Esophagus squamous epithelium (tissue), 5 donors: Measurements from ENCODE around the gene ABAT. TPM values are rescaled to one million over a fixed set of nuclear protein-coding genes. Genes with fewer than 3 reads are reported as not detected.

Experiments
- DNase-seq: peaks from one replicate; lab custom pipeline; 2025; lab: John Stamatoyannopoulos, UW
- H3K27ac ChIP-seq, 4 donors: fragments of 200-600 bp; sonication (generic); one replicate each; pipeline ENCODE4 v1.5.1; 2016 to 2019; ENCODE audit warnings: mild to moderate bottlenecking in 1 of 4
- H3K27me3 ChIP-seq, 4 donors: fragments of 200-600 bp; sonication (generic); 1 replicate in 3 of 4; 2 replicates in 1 of 4; pipeline versions ENCODE4 v1.5.1 to v1.6.0; 2017 to 2021; ENCODE audit warnings: antibody characterized with exemption in 1 of 4
- H3K36me3 ChIP-seq, 3 donors: fragments of 200-600 bp; sonication (generic); one replicate each; pipeline ENCODE4 v1.5.1; 2016 to 2019
- H3K4me1 ChIP-seq, 3 donors: fragments of 200-600 bp; sonication (generic); one replicate each; pipeline ENCODE4 v1.5.1; 2017 to 2019
- H3K4me3 ChIP-seq, 4 donors: fragments of 200-600 bp; sonication (generic); 1 replicate in 3 of 4; 2 replicates in 1 of 4; pipeline ENCODE4 v1.5.1; 2016 to 2019; ENCODE audit warnings: mild to moderate bottlenecking in 2 of 4, moderate library complexity in 1 of 4
- H3K9me3 ChIP-seq, 3 donors: fragments of 200-600 bp; sonication (generic); one replicate each; pipeline ENCODE4 v1.5.1; 2016 to 2019
- POLR2A ChIP-seq, 4 donors: fragments of 450-650 bp; IDR thresholded peaks; one replicate each; pipeline ENCODE4 v1.6.1; 2017; ENCODE audit warnings: antibody characterized with exemption in 4 of 4, mild to moderate bottlenecking in 4 of 4, moderate library complexity in 3 of 4
- WGBS, 2 donors: methylation state at CpG; one replicate each; pipeline ENCODE4 v1.1.5; 2018; 5-methylcytosine and 5-hydroxymethylcytosine counted together
- intact Hi-C: fragments of 100-400 bp; cut with DNase I; formaldehyde crosslinking; loops from one replicate; pipeline ENCODE4 v1.15.0; 2022
- total RNA-seq, 4 donors: library from RNA; depleted of rRNA; stranded (reverse); fragments of >200 nt; gene quantifications; one replicate each; pipeline ENCODE4 v1.1.0, GENCODE V29; 2016
- TF ChIP-seq, protein P1 (sequence below), 6 experiments: fragments of 450-650 bp in 4 of 6; fragments of 200-600 bp in 2 of 6; sonication (generic) in 2 of 6; IDR thresholded peaks; one replicate each; pipeline ENCODE4 v1.5.1; 2016 to 2019; ENCODE audit warnings: antibody characterized with exemption in 6 of 6, mild to moderate bottlenecking in 4 of 6, moderate library complexity in 4 of 6
- donor health status: DM: yes; HTN: yes; CAD: no.

ABAT gene
- total RNA-seq, 4 donors from 2014 or later, result 2.9 to 14.5 (median 9.1) TPM

DNA sequence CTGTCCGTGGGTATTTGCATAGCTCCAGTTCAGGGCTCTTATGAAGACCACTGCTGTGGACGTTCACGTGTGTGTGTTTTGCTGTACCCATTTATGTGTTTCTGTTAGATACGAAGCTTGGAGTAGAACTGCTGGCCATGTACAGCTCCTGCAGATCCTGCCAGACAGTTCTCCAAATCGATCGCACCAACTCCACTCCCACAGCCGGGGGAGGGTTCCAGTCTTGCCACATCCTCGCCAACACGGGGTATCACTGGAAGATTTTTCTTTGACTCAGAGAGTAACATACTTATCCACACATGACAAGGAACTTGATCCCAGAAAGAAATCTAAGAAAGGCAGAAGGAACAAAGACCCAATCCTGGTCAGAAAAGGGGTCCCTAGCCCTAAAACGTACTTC is 85.6 kb downstream of the ABAT start:
- H3K36me3 ChIP-seq, result peaks cover 0 to 38% (median 0%) of the 10 kb centered on the region in 3 donors
- no peaks in the 10 kb centered on the region for H3K4me1 ChIP-seq
- H3K27ac ChIP-seq, result no peak overlapping the region
- intact Hi-C loops, result no loop called here
- H3K9me3 ChIP-seq, result no peaks in the 10 kb centered on the region
- WGBS, 2 donors, result 87 to 88% methylated on average over 9 to 10 of the region's 10 CpGs
- H3K27me3 ChIP-seq, result no peaks in the 10 kb centered on the region
- DNase-seq, result no peak
- no peak overlapping the region for H3K4me3 ChIP-seq
- TF ChIP-seq POLR2A (IDR thresholded peaks at IDR 0.05), result no peak
- TF ChIP-seq, protein P1, sequence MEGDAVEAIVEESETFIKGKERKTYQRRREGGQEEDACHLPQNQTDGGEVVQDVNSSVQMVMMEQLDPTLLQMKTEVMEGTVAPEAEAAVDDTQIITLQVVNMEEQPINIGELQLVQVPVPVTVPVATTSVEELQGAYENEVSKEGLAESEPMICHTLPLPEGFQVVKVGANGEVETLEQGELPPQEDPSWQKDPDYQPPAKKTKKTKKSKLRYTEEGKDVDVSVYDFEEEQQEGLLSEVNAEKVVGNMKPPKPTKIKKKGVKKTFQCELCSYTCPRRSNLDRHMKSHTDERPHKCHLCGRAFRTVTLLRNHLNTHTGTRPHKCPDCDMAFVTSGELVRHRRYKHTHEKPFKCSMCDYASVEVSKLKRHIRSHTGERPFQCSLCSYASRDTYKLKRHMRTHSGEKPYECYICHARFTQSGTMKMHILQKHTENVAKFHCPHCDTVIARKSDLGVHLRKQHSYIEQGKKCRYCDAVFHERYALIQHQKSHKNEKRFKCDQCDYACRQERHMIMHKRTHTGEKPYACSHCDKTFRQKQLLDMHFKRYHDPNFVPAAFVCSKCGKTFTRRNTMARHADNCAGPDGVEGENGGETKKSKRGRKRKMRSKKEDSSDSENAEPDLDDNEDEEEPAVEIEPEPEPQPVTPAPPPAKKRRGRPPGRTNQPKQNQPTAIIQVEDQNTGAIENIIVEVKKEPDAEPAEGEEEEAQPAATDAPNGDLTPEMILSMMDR (IDR thresholded peaks at IDR 0.05), result no peak

DNA sequence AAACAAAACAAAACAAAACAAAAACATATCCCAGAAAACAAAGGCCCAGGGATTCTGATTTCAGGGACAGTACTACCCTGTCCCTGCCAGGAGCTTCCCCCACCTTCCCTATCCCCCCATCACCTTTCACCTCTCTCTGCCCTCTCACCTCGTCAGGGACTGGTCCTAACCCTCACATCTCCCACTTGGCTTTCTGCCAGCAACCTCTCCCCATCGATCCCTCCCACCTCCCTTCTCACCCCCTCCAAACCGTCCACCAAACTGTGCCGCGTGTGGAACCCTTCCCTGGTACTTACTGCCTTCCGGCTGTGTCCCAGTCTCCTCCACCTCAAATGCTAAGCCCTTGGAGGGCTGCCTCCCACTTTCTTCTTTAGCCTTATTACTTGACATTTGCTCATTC is 86.7 kb downstream of the ABAT start:
- WGBS, 2 donors, result 75 to 82% methylated on average over 6 of the region's 6 CpGs
- Histone ChIP-seq H3K27me3 (no peaks in the 10 kb centered on the region), H3K4me3 (no peak overlapping the region), H3K4me1 (no peaks in the 10 kb centered on the region), H3K27ac (no peak overlapping the region), H3K9me3 (no peaks in the 10 kb centered on the region), H3K36me3 (peaks cover 0 to 47% (median 0%) of the 10 kb centered on the region in 3 donors)
- intact Hi-C loops, result no loop called here
- no peak for DNase-seq
- TF ChIP-seq, protein P1 (IDR thresholded peaks at IDR 0.05), result no peak
- TF ChIP-seq POLR2A (IDR thresholded peaks at IDR 0.05), result no peak

DNA sequence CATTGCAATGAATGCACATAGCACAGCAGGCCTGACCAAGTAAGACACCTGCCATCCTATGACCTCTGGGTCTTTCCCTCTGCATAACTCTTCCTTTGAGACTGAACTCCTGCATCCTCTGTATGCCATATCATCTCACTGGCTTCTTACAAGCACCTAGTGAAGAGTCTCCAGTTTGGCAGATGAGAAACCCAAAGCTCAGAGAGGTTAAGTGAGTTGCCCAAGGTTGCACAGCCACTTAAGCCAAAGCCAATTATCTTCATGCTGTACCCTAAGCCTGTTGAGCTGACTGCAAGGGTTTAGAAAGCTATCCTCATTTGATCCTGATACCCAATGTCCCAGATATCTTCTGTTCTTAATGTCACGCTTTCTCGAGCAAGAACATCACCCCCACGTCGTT is 87.8 kb downstream of the ABAT start:
- Histone ChIP-seq H3K27me3 (no peaks in the 10 kb centered on the region), H3K27ac (no peak overlapping the region), H3K4me1 (no peaks in the 10 kb centered on the region), H3K36me3 (peaks cover 0 to 54% (median 0%) of the 10 kb centered on the region in 3 donors), H3K9me3 (no peaks in the 10 kb centered on the region), H3K4me3 (no peak overlapping the region)
- WGBS, 2 donors, result 85 to 94% methylated on average over 4 of the region's 4 CpGs
- intact Hi-C loops, result no loop called here
- DNase-seq, result no peak
- TF ChIP-seq, protein P1 (IDR thresholded peaks at IDR 0.05), result no peak
- no peak for TF ChIP-seq POLR2A (IDR thresholded peaks at IDR 0.05)

DNA sequence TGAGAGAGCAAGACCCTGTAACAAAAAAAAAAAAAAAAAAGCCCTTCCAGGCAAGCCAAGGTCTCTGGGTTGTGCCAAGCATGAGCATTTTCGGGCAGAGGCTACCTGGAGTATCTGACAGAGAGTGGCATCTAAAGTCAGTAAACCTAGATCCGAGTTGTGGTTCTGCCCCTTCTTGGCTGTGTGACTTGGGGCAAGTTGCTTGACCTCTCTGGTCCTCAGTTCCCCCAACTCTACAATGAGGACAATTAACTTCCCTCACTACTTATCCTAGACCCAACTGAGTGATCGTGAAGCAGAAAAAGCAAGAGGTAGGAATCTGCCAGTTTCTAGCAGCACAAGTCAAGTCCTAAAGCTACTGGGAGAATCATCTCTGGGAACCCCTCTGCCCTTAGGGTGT is 88.7 kb downstream of the ABAT start:
- DNase-seq, result no peak
- Histone ChIP-seq H3K9me3 (no peaks in the 10 kb centered on the region), H3K36me3 (peaks cover 0 to 54% (median 0%) of the 10 kb centered on the region in 3 donors), H3K27me3 (no peaks in the 10 kb centered on the region), H3K27ac (no peak overlapping the region), H3K4me3 (no peak overlapping the region), H3K4me1 (no peaks in the 10 kb centered on the region)
- TF ChIP-seq, protein P1 (IDR thresholded peaks at IDR 0.05), result no peak
- TF ChIP-seq POLR2A (IDR thresholded peaks at IDR 0.05), result no peak
- intact Hi-C loops, result no loop called here
- WGBS, 2 donors, result 90 to 96% methylated on average over 3 of the region's 3 CpGs

DNA sequence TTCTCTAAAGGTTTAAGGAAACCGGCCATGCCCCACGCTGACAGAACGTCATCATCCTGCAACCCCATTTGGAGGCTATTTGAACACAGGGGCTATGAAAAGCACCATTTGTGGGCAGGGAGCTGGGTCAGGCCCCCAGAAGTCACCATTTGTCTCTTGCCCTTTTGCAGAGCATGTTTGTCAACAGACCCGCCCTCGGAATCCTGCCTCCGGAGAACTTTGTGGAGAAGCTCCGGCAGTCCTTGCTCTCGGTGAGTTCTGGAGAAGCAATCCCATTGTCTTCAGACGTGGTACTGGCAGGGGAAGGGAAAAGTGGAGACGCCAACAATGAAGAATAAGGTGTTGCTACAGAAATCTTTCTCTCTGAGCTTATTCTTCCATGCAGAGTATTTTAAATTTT is 89.5 kb downstream of the ABAT start:
- intact Hi-C loops, result no loop called here
- no peaks in the 10 kb centered on the region for H3K9me3 ChIP-seq
- TF ChIP-seq, protein P1 (IDR thresholded peaks at IDR 0.05), result no peak
- TF ChIP-seq POLR2A (IDR thresholded peaks at IDR 0.05), result no peak
- WGBS, 2 donors, result 64 to 84% methylated on average over 4 of the region's 10 CpGs
- no peaks in the 10 kb centered on the region for H3K27me3 ChIP-seq
- H3K36me3 ChIP-seq, result peaks cover 0 to 56% (median 0%) of the 10 kb centered on the region in 3 donors
- H3K4me3 ChIP-seq, result no peak overlapping the region
- no peak for DNase-seq
- no peak overlapping the region for H3K27ac ChIP-seq
- no peaks in the 10 kb centered on the region for H3K4me1 ChIP-seq
